GM23338 (cell line): Measurements from ENCODE around the gene HNRNPA1. TPM values are rescaled to one million over a fixed set of nuclear protein-coding genes. Genes with fewer than 3 reads are reported as not detected.

ENCODE experiments used
- ATAC-seq: fragments of 200-7000 bp; cut with Tn5 transposase; 3 replicates; pipeline ENCODE4 v1.9.1; 2020
- DNase-seq: peaks from one replicate; pipeline ENCODE4 v3.0.0-alpha.2; 2015; ENCODE audit warnings: low spot score
- H2AFZ ChIP-seq: fragments of 200-600 bp; sonication (generic); 2 replicates; pipeline ENCODE4 v1.8.0; 2016; ENCODE audit warnings: antibody characterized with exemption, mild to moderate bottlenecking, moderate library complexity
- H3F3A ChIP-seq: fragments of 200-600 bp; sonication (generic); replicated peaks from 2 replicates; pipeline ENCODE4 v1.8.0; 2017; ENCODE audit warnings: antibody characterized with exemption, mixed run types, low read depth
- H3K27ac ChIP-seq: fragments of 200-600 bp; sonication (generic); 2 replicates; pipeline ENCODE4 v1.6.1; 2016; ENCODE audit warnings: low read depth
- H3K27me3 ChIP-seq: fragments of 200-600 bp; sonication (generic); 2 replicates; pipeline ENCODE4 v1.8.0; 2016; ENCODE audit warnings: mild to moderate bottlenecking, mixed run types, moderate library complexity; ENCODE audit not compliant: insufficient read depth
- H3K36me3 ChIP-seq: fragments of 200-600 bp; sonication (generic); 2 replicates; pipeline ENCODE4 v1.8.0; 2016; ENCODE audit warnings: mild to moderate bottlenecking; ENCODE audit not compliant: insufficient read depth
- H3K4me1 ChIP-seq: fragments of 200-600 bp; sonication (generic); 2 replicates; pipeline ENCODE4 v1.8.0; 2016; ENCODE audit warnings: mild to moderate bottlenecking, moderate library complexity; ENCODE audit not compliant: insufficient read depth
- H3K4me2 ChIP-seq: fragments of 200-600 bp; sonication (generic); 2 replicates; pipeline ENCODE4 v1.7.1; 2017; ENCODE audit warnings: mixed run types
- H3K4me3 ChIP-seq: fragments of 200-600 bp; sonication (generic); 2 replicates; pipeline ENCODE4 v1.6.1; 2016; ENCODE audit warnings: mixed run types
- H3K79me2 ChIP-seq: fragments of 200-600 bp; sonication (generic); replicated peaks from 2 replicates; pipeline ENCODE4 v1.8.0; 2017; ENCODE audit warnings: mild to moderate bottlenecking; ENCODE audit not compliant: insufficient read depth
- H3K9me2 ChIP-seq: fragments of 200-600 bp; sonication (generic); 2 replicates; pipeline ENCODE4 v1.8.0; 2017; ENCODE audit not compliant: insufficient read depth
- H4K20me1 ChIP-seq: fragments of 200-600 bp; sonication (generic); replicated peaks from 2 replicates; pipeline ENCODE4 v1.8.0; 2017; ENCODE audit warnings: mild to moderate bottlenecking; ENCODE audit not compliant: insufficient read depth
- H3K27ac Mint-ChIP-seq: 2 replicates; pipeline ENCODE4 v1.8.0; 2020; ENCODE audit warnings: inconsistent platforms, mild to moderate bottlenecking, moderate library complexity, mixed read lengths
- H3K27me3 Mint-ChIP-seq: 3 replicates; pipeline ENCODE4 v1.8.0; 2022; ENCODE audit warnings: low read depth, mild to moderate bottlenecking, moderate library complexity, mixed read lengths, inconsistent platforms; ENCODE audit not compliant: insufficient read depth, poor library complexity
- H3K36me3 Mint-ChIP-seq: 3 replicates; pipeline ENCODE4 v1.8.0; 2021; ENCODE audit warnings: low read depth, mild to moderate bottlenecking, inconsistent platforms, moderate library complexity, mixed read lengths
- H3K4me1 Mint-ChIP-seq: 3 replicates; pipeline ENCODE4 v1.8.0; 2020; ENCODE audit warnings: mild to moderate bottlenecking, inconsistent platforms, mixed read lengths
- H3K4me3 Mint-ChIP-seq: 3 replicates; pipeline ENCODE4 v1.8.0; 2021; ENCODE audit warnings: moderate library complexity, mild to moderate bottlenecking, inconsistent platforms, mixed read lengths
- H3K9me3 Mint-ChIP-seq: 3 replicates; pipeline ENCODE4 v1.8.0; 2020; ENCODE audit warnings: moderate library complexity, mild to moderate bottlenecking, inconsistent platforms, mixed read lengths
- CREB1 ChIP-seq: fragments of 250-450 bp; sonication (Bioruptor Pico); IDR thresholded peaks from 2 replicates; pipeline ENCODE4 v1.5.0; 2020; ENCODE audit warnings: low read depth, mild to moderate bottlenecking, moderate library complexity
- ETS1 ChIP-seq: IDR thresholded peaks from 2 replicates; pipeline ENCODE4 v1.6.1; 2016; ENCODE audit warnings: antibody characterized with exemption
- EZH2 ChIP-seq: fragments of 200-600 bp; sonication (generic); IDR thresholded peaks from one replicate; pipeline ENCODE4 v1.8.0; 2017; ENCODE audit warnings: antibody characterized with exemption, mild to moderate bottlenecking, low read depth; ENCODE audit not compliant: unreplicated experiment
- STAT1 ChIP-seq: IDR thresholded peaks from one replicate; pipeline ENCODE4 v1.6.1; 2016; ENCODE audit warnings: antibody characterized with exemption; ENCODE audit not compliant: unreplicated experiment
- polyA plus RNA-seq: library from polyadenylated mRNA; unstranded; fragments of >200 nt; fragmentation: Nextera tagmentation; extraction: Ambion mirVana; gene quantifications from 2 replicates; pipeline ENCODE4 v1.2.1, GENCODE V29; 2016
- total RNA-seq: library from RNA; depleted of rRNA; stranded (reverse); fragments of >200 nt; shearing (Covaris generic); gene quantifications from 2 replicates; pipeline ENCODE4 v1.2.3, GENCODE V29; 2014
- TF ChIP-seq, protein P1 (sequence below), 2 experiments: fragments of 200-600 bp in 1 of 2; sonication (generic) in 1 of 2; conservative IDR thresholded peaks; 2 replicates each; pipeline versions ENCODE4 v1.5.1 to v1.6.1; 2016 to 2017; ENCODE audit warnings: antibody characterized with exemption in 2 of 2, low read depth in 2 of 2, mild to moderate bottlenecking in 2 of 2, moderate library complexity in 1 of 2
- TF ChIP-seq, protein P2 (sequence below): fragments of 250-450 bp; sonication (Bioruptor Pico); IDR thresholded peaks from 2 replicates; pipeline ENCODE4 v1.5.0; 2020; ENCODE audit warnings: mild to moderate bottlenecking, moderate library complexity

Gene HNRNPA1
- total and polyA plus RNA-seq, 2 experiments from 2014 or later: 1,104 to 2,576 TPM

- Mint-ChIP-seq H3K27me3 (peaks cover 16% of the 10 kb centered on the region), H3K9me3 (no peaks in the 10 kb centered on the region), H3K36me3 (no peaks in the 10 kb centered on the region; the same call in 2 of the 3 replicates), H3K4me1 (peaks cover 1% of the 10 kb centered on the region; the same call in 2 of the 3 replicates), H3K4me3 (no peak overlapping the region), H3K27ac (no peak overlapping the region)
- ATAC-seq (peak; percentile 75), DNase-seq (peak; percentile 89)
- H3K79me2 ChIP-seq: no peaks in the 10 kb centered on the region
- H3K27ac ChIP-seq: no peak overlapping the region
- H3K9me2 ChIP-seq: no peaks in the 10 kb centered on the region
- peaks cover 4% of the 10 kb centered on the region; the same call in 1 of the 2 replicates for H3K27me3 ChIP-seq
- H3K4me3 ChIP-seq: no peak overlapping the region
- H3K4me1 ChIP-seq: no peaks in the 10 kb centered on the region
- peaks cover 13% of the 10 kb centered on the region for H3F3A ChIP-seq
- H4K20me1 ChIP-seq: no peaks in the 10 kb centered on the region
- H3K4me2 ChIP-seq: no peak overlapping the region
- TF ChIP-seq, protein P1, sequence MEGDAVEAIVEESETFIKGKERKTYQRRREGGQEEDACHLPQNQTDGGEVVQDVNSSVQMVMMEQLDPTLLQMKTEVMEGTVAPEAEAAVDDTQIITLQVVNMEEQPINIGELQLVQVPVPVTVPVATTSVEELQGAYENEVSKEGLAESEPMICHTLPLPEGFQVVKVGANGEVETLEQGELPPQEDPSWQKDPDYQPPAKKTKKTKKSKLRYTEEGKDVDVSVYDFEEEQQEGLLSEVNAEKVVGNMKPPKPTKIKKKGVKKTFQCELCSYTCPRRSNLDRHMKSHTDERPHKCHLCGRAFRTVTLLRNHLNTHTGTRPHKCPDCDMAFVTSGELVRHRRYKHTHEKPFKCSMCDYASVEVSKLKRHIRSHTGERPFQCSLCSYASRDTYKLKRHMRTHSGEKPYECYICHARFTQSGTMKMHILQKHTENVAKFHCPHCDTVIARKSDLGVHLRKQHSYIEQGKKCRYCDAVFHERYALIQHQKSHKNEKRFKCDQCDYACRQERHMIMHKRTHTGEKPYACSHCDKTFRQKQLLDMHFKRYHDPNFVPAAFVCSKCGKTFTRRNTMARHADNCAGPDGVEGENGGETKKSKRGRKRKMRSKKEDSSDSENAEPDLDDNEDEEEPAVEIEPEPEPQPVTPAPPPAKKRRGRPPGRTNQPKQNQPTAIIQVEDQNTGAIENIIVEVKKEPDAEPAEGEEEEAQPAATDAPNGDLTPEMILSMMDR (conservative IDR thresholded peaks at IDR 0.05; ENCODE audit: low read depth in 2 of 2): peak; percentile 94 to 97
- no peak for TF ChIP-seq STAT1
- no peaks in the 10 kb centered on the region; the same call in 1 of the 2 replicates for H3K36me3 ChIP-seq
- no peak overlapping the region for H2AFZ ChIP-seq
Observed at GRCh38 chr12:54294152-54294952, 13.8 kb downstream of the HNRNPA1 start.

DNA sequence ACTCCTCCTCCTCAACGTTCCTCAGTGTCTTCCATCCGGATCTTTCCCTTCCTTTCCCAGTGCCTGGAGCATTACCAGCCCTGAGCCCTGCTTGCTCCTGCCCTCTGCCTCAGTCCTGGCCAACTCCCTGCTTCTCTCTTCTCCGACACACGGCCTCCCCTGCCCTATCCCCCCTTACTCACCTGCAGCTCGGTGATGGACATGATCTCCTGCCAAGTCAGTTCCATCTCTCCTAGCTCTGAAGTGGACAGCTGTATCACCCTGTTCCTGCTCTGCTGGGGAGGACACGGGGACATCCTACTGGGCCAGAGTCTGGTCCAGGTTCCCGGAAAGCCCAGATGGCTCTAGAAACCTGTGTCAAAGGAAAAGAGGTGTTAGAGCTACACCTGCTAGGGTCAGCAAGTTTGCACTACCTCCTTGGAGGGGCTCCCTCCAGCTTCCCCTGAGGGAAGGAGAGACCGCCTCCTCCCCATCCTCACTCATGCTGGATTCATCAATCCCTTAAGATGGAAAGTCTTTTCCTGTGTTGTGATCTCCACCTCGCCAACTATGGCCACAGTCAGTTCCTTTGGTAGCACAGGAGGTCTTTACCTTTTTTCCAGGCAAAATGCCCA is 14.5 kb downstream of the HNRNPA1 start:
- H3K27me3 ChIP-seq: peaks cover 11% of the 10 kb centered on the region
- ATAC-seq: no peak; the same call in 2 of the 3 replicates
- H3K4me3 ChIP-seq: no peak overlapping the region
- H3K27ac ChIP-seq: no peak overlapping the region
- no peak overlapping the region for H3K4me2 ChIP-seq
- Mint-ChIP-seq H3K4me1 (peaks cover 8% of the 10 kb centered on the region), H3K9me3 (no peaks in the 10 kb centered on the region), H3K27ac (no peak overlapping the region), H3K27me3 (peaks cover 16% of the 10 kb centered on the region), H3K36me3 (no peaks in the 10 kb centered on the region; the same call in 2 of the 3 replicates), H3K4me3 (no peak overlapping the region)
- DNase-seq: no peak
- no peak overlapping the region for H2AFZ ChIP-seq
- H3K36me3 ChIP-seq: no peaks in the 10 kb centered on the region; the same call in 1 of the 2 replicates
- peaks cover 7% of the 10 kb centered on the region for H3K4me1 ChIP-seq
- no peaks in the 10 kb centered on the region for H3K9me2 ChIP-seq
- no peaks in the 10 kb centered on the region for H4K20me1 ChIP-seq
- H3F3A ChIP-seq: peaks cover 6% of the 10 kb centered on the region; the same call in 1 of the 2 replicates
- H3K79me2 ChIP-seq: no peaks in the 10 kb centered on the region
- TF ChIP-seq ETS1 (no peak), EZH2 (no peak), CREB1 (CRISPR knock-in tag) (no peak)
- TF ChIP-seq, protein P2, sequence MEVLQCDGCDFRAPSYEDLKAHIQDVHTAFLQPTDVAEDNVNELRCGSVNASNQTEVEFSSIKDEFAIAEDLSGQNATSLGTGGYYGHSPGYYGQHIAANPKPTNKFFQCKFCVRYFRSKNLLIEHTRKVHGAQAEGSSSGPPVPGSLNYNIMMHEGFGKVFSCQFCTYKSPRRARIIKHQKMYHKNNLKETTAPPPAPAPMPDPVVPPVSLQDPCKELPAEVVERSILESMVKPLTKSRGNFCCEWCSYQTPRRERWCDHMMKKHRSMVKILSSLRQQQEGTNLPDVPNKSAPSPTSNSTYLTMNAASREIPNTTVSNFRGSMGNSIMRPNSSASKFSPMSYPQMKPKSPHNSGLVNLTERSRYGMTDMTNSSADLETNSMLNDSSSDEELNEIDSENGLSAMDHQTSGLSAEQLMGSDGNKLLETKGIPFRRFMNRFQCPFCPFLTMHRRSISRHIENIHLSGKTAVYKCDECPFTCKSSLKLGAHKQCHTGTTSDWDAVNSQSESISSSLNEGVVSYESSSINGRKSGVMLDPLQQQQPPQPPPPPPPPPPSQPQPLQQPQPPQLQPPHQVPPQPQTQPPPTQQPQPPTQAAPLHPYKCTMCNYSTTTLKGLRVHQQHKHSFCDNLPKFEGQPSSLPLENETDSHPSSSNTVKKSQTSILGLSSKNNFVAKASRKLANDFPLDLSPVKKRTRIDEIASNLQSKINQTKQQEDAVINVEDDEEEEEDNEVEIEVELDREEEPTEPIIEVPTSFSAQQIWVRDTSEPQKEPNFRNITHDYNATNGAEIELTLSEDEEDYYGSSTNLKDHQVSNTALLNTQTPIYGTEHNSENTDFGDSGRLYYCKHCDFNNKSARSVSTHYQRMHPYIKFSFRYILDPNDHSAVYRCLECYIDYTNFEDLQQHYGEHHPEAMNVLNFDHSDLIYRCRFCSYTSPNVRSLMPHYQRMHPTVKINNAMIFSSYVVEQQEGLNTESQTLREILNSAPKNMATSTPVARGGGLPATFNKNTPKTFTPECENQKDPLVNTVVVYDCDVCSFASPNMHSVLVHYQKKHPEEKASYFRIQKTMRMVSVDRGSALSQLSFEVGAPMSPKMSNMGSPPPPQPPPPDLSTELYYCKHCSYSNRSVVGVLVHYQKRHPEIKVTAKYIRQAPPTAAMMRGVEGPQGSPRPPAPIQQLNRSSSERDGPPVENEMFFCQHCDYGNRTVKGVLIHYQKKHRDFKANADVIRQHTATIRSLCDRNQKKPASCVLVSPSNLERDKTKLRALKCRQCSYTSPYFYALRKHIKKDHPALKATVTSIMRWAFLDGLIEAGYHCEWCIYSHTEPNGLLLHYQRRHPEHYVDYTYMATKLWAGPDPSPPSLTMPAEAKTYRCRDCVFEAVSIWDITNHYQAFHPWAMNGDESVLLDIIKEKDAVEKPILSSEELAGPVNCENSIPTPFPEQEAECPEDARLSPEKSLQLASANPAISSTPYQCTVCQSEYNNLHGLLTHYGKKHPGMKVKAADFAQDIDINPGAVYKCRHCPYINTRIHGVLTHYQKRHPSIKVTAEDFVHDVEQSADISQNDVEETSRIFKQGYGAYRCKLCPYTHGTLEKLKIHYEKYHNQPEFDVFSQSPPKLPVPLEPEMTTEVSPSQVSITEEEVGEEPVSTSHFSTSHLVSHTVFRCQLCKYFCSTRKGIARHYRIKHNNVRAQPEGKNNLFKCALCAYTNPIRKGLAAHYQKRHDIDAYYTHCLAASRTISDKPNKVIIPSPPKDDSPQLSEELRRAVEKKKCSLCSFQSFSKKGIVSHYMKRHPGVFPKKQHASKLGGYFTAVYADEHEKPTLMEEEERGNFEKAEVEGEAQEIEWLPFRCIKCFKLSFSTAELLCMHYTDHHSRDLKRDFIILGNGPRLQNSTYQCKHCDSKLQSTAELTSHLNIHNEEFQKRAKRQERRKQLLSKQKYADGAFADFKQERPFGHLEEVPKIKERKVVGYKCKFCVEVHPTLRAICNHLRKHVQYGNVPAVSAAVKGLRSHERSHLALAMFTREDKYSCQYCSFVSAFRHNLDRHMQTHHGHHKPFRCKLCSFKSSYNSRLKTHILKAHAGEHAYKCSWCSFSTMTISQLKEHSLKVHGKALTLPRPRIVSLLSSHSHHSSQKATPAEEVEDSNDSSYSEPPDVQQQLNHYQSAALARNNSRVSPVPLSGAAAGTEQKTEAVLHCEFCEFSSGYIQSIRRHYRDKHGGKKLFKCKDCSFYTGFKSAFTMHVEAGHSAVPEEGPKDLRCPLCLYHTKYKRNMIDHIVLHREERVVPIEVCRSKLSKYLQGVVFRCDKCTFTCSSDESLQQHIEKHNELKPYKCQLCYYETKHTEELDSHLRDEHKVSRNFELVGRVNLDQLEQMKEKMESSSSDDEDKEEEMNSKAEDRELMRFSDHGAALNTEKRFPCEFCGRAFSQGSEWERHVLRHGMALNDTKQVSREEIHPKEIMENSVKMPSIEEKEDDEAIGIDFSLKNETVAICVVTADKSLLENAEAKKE: no peak
